Calu3 (cell line): Measurements from ENCODE around the gene MICA. TPM values are rescaled to one million over a fixed set of nuclear protein-coding genes. Genes with fewer than 3 reads are reported as not detected.
A peak's percentile ranks its signal among the peaks of the same experiment; 100 is the strongest.
"Not testable (repeated sequence)": the region's sequence is repeated elsewhere in the genome, so short reads cannot be mapped to it uniquely, and the experiment has no call there.

Experiments
- BruUV-seq: library from RNA; stranded (reverse); fragments of 400-500 nt; replicated peaks from 2 replicates; lab custom pipeline; 2021; lab: Mats Ljungman, UMichigan
- CTCF ChIA-PET: fragments of 300-600 bp; sonication (Branson Sonifier 250); formaldehyde crosslinking; loops from one replicate; lab custom pipeline; 2022; ENCODE audit warnings: antibody characterized with exemption; lab: Charles Lee
- DNase-seq: peaks from one replicate; pipeline ENCODE4 v3.0.0; 2022
- H3K27ac Mint-ChIP-seq: one replicate; pipeline ENCODE4 v1.8.0; 2022; ENCODE audit warnings: mixed read lengths; ENCODE audit not compliant: unreplicated experiment
- H3K27me3 Mint-ChIP-seq: one replicate; pipeline ENCODE4 v1.8.0; 2022; ENCODE audit warnings: mixed read lengths; ENCODE audit not compliant: unreplicated experiment
- H3K36me3 Mint-ChIP-seq: one replicate; pipeline ENCODE4 v1.8.0; 2022; ENCODE audit warnings: mild to moderate bottlenecking, moderate library complexity, mixed read lengths; ENCODE audit not compliant: insufficient read depth, unreplicated experiment
- H3K4me1 Mint-ChIP-seq: one replicate; pipeline ENCODE4 v1.8.0; 2022; ENCODE audit warnings: mild to moderate bottlenecking, low read depth, mixed read lengths; ENCODE audit not compliant: unreplicated experiment
- H3K4me3 Mint-ChIP-seq: one replicate; pipeline ENCODE4 v1.8.0; 2022; ENCODE audit warnings: mild to moderate bottlenecking, low read depth, moderate library complexity, mixed read lengths; ENCODE audit not compliant: unreplicated experiment
- H3K9me3 Mint-ChIP-seq: one replicate; pipeline ENCODE4 v1.8.0; 2022; ENCODE audit warnings: low read depth, mixed read lengths; ENCODE audit not compliant: unreplicated experiment
- intact Hi-C: fragments of 100-400 bp; cut with micrococcal nuclease; formaldehyde crosslinking; loops from one replicate; pipeline ENCODE4 v1.10.0; 2022; ENCODE audit not compliant: unreplicated experiment
- total RNA-seq: library from RNA; stranded (reverse); gene quantifications from 2 replicates; pipeline ENCODE4 v1.2.3, GENCODE V29; 2022
- TF ChIP-seq, protein P1 (sequence below): fragments of 200-600 bp; IDR thresholded peaks from one replicate; pipeline ENCODE4 v1.8.0; 2022; ENCODE audit warnings: antibody characterized with exemption; ENCODE audit not compliant: unreplicated experiment

Gene MICA
- total RNA-seq, 1 experiment from 2014 or later: 77.1 TPM

DNA sequence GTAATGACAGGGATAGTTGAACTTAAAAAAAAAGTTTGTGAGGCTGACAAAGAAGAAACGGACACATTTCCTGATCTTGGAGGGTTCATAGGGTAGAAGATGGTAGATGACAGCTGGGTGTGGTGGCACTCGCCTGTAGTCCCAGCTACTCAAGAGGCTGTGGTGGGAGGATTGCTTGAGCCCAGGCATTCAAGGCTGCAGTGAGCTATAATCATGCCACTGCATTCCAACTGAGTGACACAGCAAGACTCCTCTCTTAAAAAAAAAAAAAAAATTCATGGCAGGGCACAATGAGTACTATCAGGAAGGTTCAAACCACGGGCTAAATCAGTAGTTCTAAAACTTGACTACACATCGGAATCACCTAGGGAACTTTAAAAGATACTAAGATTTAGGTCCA lies 2.0 kb upstream of the MICA start:
- H3K4me1 Mint-ChIP-seq: peaks cover 46% of the 10 kb centered on the region
- H3K9me3 Mint-ChIP-seq: no peaks in the 10 kb centered on the region
- peak; percentile 79 for DNase-seq
- intact Hi-C loops: loop anchor here (2.0 to 5.0 kb wide), 2 partner anchors 91 to 146 kb away; partner anchors contain the start of genes ATP6V1G2 and NFKBIL1
- H3K4me3 Mint-ChIP-seq: peak overlapping the region; percentile 95
- peaks cover 62% of the 10 kb centered on the region for H3K36me3 Mint-ChIP-seq
- CTCF ChIA-PET: interaction anchor here (0.6 to 5.5 kb wide), 10 partner anchors 22 to 497 kb away, joined by 3 to 84 read pairs (median 4); no protein-coding TSS in a partner anchor
- no TSS peak for BruUV-seq
- H3K27ac Mint-ChIP-seq: peak overlapping the region; percentile 24
- TF ChIP-seq, protein P1, sequence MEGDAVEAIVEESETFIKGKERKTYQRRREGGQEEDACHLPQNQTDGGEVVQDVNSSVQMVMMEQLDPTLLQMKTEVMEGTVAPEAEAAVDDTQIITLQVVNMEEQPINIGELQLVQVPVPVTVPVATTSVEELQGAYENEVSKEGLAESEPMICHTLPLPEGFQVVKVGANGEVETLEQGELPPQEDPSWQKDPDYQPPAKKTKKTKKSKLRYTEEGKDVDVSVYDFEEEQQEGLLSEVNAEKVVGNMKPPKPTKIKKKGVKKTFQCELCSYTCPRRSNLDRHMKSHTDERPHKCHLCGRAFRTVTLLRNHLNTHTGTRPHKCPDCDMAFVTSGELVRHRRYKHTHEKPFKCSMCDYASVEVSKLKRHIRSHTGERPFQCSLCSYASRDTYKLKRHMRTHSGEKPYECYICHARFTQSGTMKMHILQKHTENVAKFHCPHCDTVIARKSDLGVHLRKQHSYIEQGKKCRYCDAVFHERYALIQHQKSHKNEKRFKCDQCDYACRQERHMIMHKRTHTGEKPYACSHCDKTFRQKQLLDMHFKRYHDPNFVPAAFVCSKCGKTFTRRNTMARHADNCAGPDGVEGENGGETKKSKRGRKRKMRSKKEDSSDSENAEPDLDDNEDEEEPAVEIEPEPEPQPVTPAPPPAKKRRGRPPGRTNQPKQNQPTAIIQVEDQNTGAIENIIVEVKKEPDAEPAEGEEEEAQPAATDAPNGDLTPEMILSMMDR: no peak
- no peaks in the 10 kb centered on the region for H3K27me3 Mint-ChIP-seq

- DNase-seq: no peak
- no peaks in the 10 kb centered on the region for H3K27me3 Mint-ChIP-seq
- peak overlapping the region; percentile 64 for H3K27ac Mint-ChIP-seq
- intact Hi-C loops: loop anchor here (5.0 kb wide), 1 partner anchor 145 kb away; the partner anchor contains the start of genes ATP6V1G2 and NFKBIL1
- CTCF ChIA-PET: interaction anchor here (0.6 to 5.5 kb wide), 5 partner anchors 20 to 196 kb away, joined by 3 to 84 read pairs (median 4); no protein-coding TSS in a partner anchor
- peaks cover 58% of the 10 kb centered on the region for H3K4me1 Mint-ChIP-seq
- peaks cover 64% of the 10 kb centered on the region for H3K36me3 Mint-ChIP-seq
- TF ChIP-seq, protein P1: no peak
- no TSS peak for BruUV-seq
- H3K9me3 Mint-ChIP-seq: no peaks in the 10 kb centered on the region
- H3K4me3 Mint-ChIP-seq: peak overlapping the region; percentile 95
Measured at GRCh38 chr6:31402324-31403282, 792 bp upstream of the MICA start.

DNA sequence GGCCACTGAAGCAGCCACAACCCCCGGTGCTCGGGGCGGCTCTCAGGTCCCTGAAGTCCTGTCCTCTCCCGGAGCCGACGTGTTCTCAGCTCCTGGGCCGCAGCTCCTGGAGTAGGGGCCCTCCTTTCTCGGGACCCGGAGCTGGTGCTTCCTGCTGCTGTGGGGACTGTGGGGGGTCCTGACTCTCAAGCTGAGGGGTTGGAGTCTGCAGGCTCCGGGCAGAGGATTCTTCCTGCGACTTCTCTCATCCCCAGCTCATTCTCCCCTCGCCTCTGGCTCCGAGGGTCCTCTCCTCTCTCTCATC lies 618 bp downstream of the MICA start:
- CTCF ChIA-PET: interaction anchor here (0.7 to 5.5 kb wide), 4 partner anchors 19 to 475 kb away, joined by 3 to 84 read pairs (median 4); no protein-coding TSS in a partner anchor
- not testable (repeated sequence) for H3K27me3 Mint-ChIP-seq, H3K9me3 Mint-ChIP-seq, DNase-seq, BruUV-seq
- Mint-ChIP-seq H3K4me3 (peak overlapping the region; percentile 95), H3K4me1 (peaks cover 72% of the 10 kb centered on the region), H3K36me3 (peaks cover 69% of the 10 kb centered on the region), H3K27ac (peak overlapping the region; percentile 64)
- intact Hi-C loops: loop anchor here (5.0 kb wide), 1 partner anchor 143 kb away; the partner anchor contains the start of genes ATP6V1G2 and NFKBIL1

- Mint-ChIP-seq H3K27me3 (no peaks in the 10 kb centered on the region), H3K4me3 (no peak overlapping the region), H3K4me1 (peaks cover 76% of the 10 kb centered on the region), H3K27ac (no peak overlapping the region), H3K9me3 (no peaks in the 10 kb centered on the region), H3K36me3 (peaks cover 61% of the 10 kb centered on the region)
- BruUV-seq: TSS peak; percentile 6
- TF ChIP-seq, protein P1: no peak
- CTCF ChIA-PET: interaction anchor here (1.1 kb wide), 1 partner anchor 8 kb away, joined by 3 read pairs; no protein-coding TSS in a partner anchor
- DNase-seq: no peak
- intact Hi-C loops: no loop called here
Measured at GRCh38 chr6:31405996-31406395, 2.6 kb downstream of the MICA start.
